Astrocyte (in vitro differentiated cells and primary cell): ENCODE measurements around the gene MAP1LC3B.

Source experiments
- EZH2 ChIP-seq: IDR thresholded peaks from 2 replicates; pipeline ENCODE4 v1.6.1; 2012; ENCODE audit warnings: mild to moderate bottlenecking, low read length, inconsistent platforms; ENCODE audit not compliant: insufficient read depth
- TF ChIP-seq, protein P1 (sequence below): IDR thresholded peaks from 2 replicates; pipeline ENCODE4 v1.5.1; 2011; ENCODE audit warnings: low read depth, mild to moderate bottlenecking, inconsistent platforms, low read length, moderate library complexity; ENCODE audit not compliant: insufficient read depth

DNA sequence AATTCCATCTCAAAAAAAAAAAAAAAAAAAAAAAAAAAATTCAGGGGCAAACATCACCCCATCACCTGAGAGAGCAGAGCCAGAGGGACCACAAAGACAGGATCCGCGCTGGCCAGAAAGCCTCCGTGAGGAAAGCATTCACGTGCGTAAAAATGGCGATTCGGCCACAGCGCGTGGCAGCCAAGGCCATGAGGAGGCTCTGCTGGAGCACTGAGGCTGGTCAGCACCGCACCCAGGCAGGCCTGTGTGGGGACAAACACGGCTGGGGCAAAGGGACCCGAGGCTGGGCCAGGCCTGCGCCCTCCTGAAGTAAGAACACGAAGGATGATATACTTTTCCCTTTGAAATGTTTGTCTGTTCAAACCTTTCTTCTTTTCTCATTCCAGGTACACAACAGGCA is 45.2 kb downstream of the MAP1LC3B start:
- TF ChIP-seq, protein P1, sequence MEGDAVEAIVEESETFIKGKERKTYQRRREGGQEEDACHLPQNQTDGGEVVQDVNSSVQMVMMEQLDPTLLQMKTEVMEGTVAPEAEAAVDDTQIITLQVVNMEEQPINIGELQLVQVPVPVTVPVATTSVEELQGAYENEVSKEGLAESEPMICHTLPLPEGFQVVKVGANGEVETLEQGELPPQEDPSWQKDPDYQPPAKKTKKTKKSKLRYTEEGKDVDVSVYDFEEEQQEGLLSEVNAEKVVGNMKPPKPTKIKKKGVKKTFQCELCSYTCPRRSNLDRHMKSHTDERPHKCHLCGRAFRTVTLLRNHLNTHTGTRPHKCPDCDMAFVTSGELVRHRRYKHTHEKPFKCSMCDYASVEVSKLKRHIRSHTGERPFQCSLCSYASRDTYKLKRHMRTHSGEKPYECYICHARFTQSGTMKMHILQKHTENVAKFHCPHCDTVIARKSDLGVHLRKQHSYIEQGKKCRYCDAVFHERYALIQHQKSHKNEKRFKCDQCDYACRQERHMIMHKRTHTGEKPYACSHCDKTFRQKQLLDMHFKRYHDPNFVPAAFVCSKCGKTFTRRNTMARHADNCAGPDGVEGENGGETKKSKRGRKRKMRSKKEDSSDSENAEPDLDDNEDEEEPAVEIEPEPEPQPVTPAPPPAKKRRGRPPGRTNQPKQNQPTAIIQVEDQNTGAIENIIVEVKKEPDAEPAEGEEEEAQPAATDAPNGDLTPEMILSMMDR: no peak
- TF ChIP-seq EZH2: no peak
